HG02623 (cell line): ENCODE measurements around the gene SEPTIN3.
"Not testable (repeated sequence)": the region's sequence is repeated elsewhere in the genome, so short reads cannot be mapped to it uniquely, and the experiment has no call there.

ENCODE experiments used
- ATAC-seq: cut with Tn5 transposase; IDR thresholded peaks from one replicate; pipeline ENCODE4 v1.9.1; 2021; ENCODE audit warnings: moderate library complexity; ENCODE audit not compliant: unreplicated experiment

SEPTIN3 gene

DNA sequence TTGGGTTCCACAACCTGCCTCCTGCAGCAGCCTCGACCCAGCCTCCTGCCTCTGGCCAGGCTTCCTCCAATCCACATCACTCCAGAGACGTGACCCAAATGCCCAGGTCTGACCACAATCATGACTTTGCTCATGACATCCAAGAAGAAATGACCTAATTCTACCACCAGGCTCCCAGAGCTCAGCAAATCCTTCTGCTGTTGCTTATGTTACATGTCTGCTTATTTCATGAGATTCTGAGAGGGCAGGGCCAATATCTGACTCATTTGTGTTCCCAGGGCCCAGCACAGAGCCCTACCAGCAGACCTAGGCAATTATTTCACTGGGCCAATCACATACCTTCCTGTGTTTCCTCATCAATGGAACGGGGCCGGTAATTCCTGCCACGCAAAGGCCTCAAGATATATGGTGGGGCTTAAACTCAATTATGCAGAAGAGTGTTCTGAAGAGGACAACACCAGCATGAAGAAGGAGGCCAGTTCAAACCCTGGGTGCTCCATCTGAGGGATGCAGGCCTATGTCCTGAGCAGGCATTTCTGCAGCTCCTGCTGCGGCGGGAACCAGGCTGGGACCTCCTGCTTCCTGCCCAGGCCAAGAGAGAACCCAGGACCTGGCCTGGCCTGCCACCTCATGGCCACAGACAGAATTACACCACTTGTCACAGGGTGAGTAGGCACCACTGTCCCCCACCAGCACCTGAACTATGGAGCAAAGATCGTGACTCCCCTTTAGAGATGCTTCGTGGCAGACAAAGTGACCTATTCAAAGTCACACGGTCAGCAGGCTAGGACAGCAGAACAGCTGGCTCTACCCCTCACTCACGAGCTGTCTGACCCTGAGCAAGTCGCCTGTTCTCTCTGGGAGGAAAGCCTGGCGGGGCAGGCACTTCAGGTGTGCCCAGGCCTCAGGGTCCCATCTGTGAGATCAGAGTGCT lies 28.1 kb upstream of the SEPTIN3 start:
- ATAC-seq, result peak; percentile 32

- no peak for ATAC-seq
Observed at GRCh38 chr22:41943661-41944209, 25.5 kb upstream of the SEPTIN3 start.

- ATAC-seq, result peak; percentile 74
Observed at GRCh38 chr22:41946629-41947423, 22.4 kb upstream of the SEPTIN3 start, which contains the start of gene CENPM. TSS of gene CENPM (minus strand) at chr22:41947152. CDS start at chr22:41947076, 76 bp downstream.

DNA sequence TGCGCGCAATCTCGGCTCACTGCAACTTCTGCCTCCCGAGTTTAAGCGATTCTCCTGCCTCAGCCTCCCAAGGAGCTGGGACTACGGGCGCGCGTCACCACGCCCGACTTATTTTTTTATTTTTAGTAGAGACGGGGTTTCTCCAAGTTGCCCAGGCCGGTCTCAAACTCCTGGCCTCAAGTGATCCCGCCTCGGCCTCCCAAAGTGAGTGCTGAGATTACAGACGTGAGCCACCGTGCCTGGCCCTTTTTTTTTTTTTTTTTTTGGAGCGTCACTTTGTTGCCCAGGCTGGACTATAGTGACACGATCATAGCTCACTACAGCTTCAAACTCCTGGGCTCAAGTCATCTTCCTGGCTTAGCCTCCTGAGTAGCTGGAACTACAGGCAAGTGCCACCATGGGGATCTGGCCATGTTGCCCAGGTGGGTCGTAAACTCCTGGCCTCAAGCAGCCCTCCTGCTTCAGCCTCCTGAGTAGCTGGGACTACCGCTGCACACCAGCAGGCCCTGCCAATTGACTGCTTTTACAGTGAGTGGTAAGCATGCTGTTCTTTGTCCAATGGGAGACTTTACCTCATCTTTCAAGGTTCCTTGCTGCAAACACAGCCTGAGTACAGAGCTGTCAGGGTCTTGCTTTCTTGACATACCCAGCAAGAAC lies 21.7 kb upstream of the SEPTIN3 start:
- no peak for ATAC-seq

DNA sequence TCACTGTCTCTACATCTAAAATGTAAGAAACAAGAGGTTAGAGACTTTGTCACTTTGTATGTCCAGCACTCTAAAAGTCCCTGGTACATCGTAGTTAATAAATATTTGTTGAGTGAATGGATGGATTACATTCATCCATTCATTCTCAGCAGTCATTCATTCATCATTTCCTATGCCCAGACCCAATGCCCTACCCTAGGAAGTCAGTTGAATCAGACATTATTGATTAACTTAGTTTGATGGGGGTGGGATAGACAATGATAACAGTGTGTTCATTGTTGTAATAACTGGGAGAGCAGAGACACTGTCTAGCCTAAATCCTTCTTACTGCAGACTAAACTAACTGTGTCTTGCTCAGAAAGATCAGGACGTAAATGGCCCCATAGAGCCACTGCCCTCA lies 21.1 kb upstream of the SEPTIN3 start:
- ATAC-seq, result no peak

- not testable (repeated sequence) for ATAC-seq
Observed at GRCh38 chr22:41948928-41949296, 20.3 kb upstream of the SEPTIN3 start.

- no peak for ATAC-seq
Observed at GRCh38 chr22:41949297-41949965, 19.8 kb upstream of the SEPTIN3 start.

- no peak for ATAC-seq
Observed at GRCh38 chr22:41951898-41952474, 17.3 kb upstream of the SEPTIN3 start, which contains the start of gene SMIM45. TSS of gene SMIM45 (plus strand) at chr22:41952150.

GRCh38 chr22:41952713-41953112 lies 16.5 kb upstream of the SEPTIN3 start:
- no peak for ATAC-seq

GRCh38 chr22:41957941-41958556 lies 11.2 kb upstream of the SEPTIN3 start:
- no peak for ATAC-seq

DNA sequence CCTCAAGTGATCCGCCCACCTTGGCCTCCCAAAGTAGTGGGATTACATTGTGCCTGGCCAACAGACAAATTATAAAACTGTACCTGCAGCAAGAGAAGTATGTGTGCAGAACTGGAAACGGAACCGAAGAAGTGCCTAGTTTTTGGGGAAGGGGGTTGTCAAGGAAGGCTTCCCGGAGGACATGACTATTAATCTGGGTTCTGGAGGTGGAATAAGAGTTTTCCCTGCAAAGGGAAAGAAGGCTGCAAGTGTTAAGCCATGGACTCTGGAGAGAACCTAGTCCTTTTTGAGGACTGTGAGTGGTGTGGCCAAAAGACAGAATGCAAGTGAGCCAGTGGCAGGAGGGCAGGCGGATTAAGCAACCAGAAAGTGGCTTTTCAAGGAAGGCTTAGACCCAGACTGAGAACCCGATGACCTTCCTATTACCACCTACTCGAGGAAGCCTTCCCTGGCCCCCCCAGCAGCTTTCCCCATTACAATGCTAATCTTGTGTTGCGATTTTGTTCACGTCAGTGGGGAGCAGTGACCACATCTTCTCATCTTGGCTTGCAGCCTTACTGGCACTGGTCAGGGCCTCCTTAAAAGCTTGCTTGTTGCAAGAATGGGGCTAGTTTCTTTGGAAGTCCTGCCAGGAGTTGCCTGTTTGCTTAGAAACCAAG lies 5.7 kb upstream of the SEPTIN3 start:
- ATAC-seq, result no peak

DNA sequence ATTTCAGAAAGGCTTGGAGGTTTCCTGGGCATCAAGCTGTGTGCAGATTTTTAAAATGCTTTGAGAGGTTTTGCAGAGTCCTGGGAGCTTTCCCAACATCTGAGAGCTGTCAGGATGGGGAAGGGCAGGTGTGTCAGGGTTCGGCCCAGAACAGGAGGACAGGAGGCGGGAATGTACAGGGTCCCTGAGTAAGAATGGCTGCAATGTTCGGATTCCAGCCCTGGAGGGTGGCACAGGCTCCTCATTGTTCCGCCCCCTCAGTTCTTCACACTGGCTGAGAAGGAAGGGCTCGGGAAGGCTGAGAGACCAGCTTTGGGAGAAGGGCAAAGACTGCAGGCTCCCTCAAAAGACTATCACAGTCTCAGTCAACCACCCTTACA lies 5.1 kb upstream of the SEPTIN3 start:
- ATAC-seq, result no peak

DNA sequence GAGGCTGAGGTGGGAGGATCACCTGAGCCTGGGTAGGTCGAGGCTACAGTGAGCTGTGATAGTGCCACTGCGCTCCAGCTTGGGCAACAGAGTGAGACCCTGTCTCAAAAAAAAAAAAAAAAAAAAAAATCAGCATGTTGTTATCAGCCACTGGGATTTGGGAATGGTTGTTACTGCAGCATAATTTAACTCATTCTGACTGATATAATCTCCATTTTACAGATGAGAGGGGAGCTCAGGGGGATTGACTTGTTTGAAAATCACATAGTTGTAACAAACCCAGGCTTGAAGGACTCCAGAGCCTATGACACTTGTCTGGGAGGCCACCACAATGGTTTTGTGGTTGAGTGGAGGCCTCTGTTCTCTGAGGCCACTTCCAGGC lies 3.0 kb upstream of the SEPTIN3 start:
- ATAC-seq, result no peak

DNA sequence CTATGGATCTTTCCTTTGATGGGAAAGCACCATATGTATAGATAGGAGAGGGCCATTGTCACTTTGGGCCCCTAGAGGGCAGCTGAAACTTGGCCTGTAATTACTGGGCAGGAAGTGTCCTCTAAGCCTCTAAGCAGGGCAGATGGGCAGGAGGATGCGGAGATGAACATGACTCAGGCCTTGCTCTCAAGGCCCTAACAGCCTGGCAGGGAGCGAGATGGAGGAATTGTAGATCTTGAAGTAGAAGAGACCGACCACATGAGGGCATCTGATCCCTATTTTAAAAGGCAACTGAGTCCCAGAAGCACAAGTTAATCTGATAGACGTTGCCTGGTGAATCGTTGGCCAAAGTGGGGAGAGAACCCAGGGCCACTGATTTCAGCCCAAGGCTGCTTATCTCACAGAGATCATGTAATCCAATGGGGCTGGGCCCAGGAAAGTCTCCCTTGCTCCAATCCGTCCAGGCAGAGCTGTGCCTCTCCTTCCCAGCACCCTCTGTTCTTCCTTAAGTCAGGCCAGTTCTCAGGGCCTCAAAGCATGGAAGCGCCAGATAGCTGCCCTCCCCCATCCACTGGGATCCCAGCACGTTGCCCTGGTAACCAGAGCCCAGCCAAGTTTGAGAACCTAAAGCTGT lies 2.5 kb upstream of the SEPTIN3 start:
- ATAC-seq, result no peak

DNA sequence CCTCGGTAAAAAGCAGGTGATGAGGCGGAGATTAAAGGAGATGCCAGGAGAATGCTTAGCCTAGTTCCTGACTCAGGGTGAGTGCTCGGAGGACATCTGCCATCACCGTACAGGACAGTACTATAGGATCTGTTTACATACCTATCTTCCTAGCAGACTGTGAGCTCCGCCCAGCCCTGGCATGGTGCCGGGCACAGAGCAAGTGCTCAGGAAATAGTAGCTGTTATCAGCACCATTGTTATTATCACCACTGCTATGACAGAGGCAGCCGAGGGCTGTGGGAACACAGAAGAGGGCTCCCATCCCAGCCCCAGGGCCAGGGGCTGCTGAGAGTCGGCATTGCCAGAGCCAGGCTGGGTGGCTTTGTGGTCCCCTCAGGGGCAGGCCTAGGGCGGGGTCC lies 642 bp upstream of the SEPTIN3 start:
- ATAC-seq, result no peak

- ATAC-seq, result no peak
Observed at GRCh38 chr22:41970601-41971000, 1.4 kb downstream of the SEPTIN3 start.

DNA sequence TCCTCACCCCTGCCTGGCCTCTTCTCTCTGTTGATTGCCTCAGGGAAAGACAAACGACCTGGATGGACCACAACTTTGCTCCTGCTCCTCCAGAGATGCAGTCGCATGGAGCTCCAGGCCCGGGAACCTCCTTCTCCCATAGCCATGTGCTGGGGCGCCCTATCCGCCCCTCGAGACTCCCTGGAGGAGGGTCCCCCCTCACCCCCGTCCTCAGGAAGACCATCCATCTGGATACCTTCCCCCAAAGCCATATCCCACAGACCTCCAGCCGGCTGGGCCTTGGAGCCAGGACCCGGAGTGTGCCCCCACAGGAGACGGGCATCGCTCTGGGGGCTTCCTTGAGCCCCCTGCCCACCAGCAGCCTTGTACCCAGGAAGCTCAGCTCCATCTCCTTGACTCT lies 2.2 kb downstream of the SEPTIN3 start:
- ATAC-seq, result no peak

- no peak for ATAC-seq
Observed at GRCh38 chr22:41974691-41975290, 5.5 kb downstream of the SEPTIN3 start.
